Natural killer cell (primary cell): ENCODE data around the gene DNAH10. TPM values are rescaled to one million over a fixed set of nuclear protein-coding genes. Genes with fewer than 3 reads are reported as not detected.

ENCODE experiments used
- ATAC-seq, 3 donors: fragments of 150-1000 bp in 2 of 3; fragments of 200-7000 bp in 1 of 3; cut with Tn5 transposase; 1 replicate in 1 of 3; 2 replicates in 2 of 3; pipeline ENCODE4 v1.10.0; 2021; ENCODE audit warnings: mild to moderate bottlenecking in 2 of 3, moderate library complexity in 2 of 3
- DNase-seq, 2 donors: peaks; one replicate each; pipeline versions ENCODE4 v3.0.0 to v3.0.0-alpha.2; 2013 to 2021; ENCODE audit warnings: mixed read lengths in 1 of 2
- H3K27ac ChIP-seq: one replicate; pipeline ENCODE4 v1.5.1; 2013; ENCODE audit warnings: mild to moderate bottlenecking, low read length
- H3K27me3 ChIP-seq: one replicate; pipeline ENCODE4 v1.6.1; 2013; ENCODE audit warnings: low read length; ENCODE audit not compliant: control insufficient read depth, insufficient read depth
- H3K36me3 ChIP-seq: one replicate; pipeline ENCODE4 v1.6.1; 2013; ENCODE audit warnings: low read length; ENCODE audit not compliant: control insufficient read depth, insufficient read depth
- H3K4me1 ChIP-seq: one replicate; pipeline ENCODE4 v1.6.1; 2013; ENCODE audit warnings: low read length; ENCODE audit not compliant: control insufficient read depth, insufficient read depth
- H3K4me3 ChIP-seq: one replicate; pipeline ENCODE4 v1.5.1; 2013; ENCODE audit warnings: low read length
- H3K9me3 ChIP-seq: one replicate; pipeline ENCODE4 v1.6.1; 2013; ENCODE audit warnings: low read length; ENCODE audit not compliant: control insufficient read depth, insufficient read depth
- H3K27ac Mint-ChIP-seq, 2 donors: one replicate each; pipeline ENCODE4 v1.8.0; 2022; ENCODE audit warnings: mild to moderate bottlenecking in 2 of 2, mixed read lengths in 2 of 2, moderate library complexity in 1 of 2
- H3K27me3 Mint-ChIP-seq, 2 donors: one replicate each; pipeline ENCODE4 v1.8.0; 2022; ENCODE audit warnings: low read depth in 2 of 2, mixed read lengths in 2 of 2
- H3K36me3 Mint-ChIP-seq: one replicate; pipeline ENCODE4 v1.8.0; 2022; ENCODE audit warnings: mixed read lengths
- H3K4me1 Mint-ChIP-seq, 2 donors: one replicate each; pipeline ENCODE4 v1.8.0; 2022; ENCODE audit warnings: mixed read lengths in 2 of 2
- H3K4me3 Mint-ChIP-seq: one replicate; pipeline ENCODE4 v1.8.0; 2022; ENCODE audit warnings: mild to moderate bottlenecking, moderate library complexity, mixed read lengths
- H3K9me3 Mint-ChIP-seq, 2 donors: one replicate each; pipeline ENCODE4 v1.8.0; 2022; ENCODE audit warnings: mixed read lengths in 2 of 2
- CTCF ChIP-seq: fragments of 200-600 bp; IDR thresholded peaks from one replicate; pipeline ENCODE4 v1.8.0; 2022; ENCODE audit warnings: antibody characterized with exemption
- WGBS: methylation state at CpG from one replicate; pipeline ENCODE4 v1.1.7; 2013; ENCODE audit warnings: missing lambda C conversion rate; ENCODE audit not compliant: insufficient coverage; 5-methylcytosine and 5-hydroxymethylcytosine counted together
- intact Hi-C: fragments of 100-400 bp; cut with micrococcal nuclease; formaldehyde crosslinking; loops from one replicate; pipeline ENCODE4 v1.14.2; 2022
- total RNA-seq, 4 donors: library from RNA; stranded (reverse); fragments of 120-200 nt in 1 of 4; gene quantifications; one replicate each; pipeline versions ENCODE4 v1.2.3 to v1.2.4, GENCODE V29; 2013 to 2022

The DNAH10 gene
- total RNA-seq, 3 donors from 2014 or later (not counting 1 experiment from before 2014, with no cell fraction given): 0.43 to 1.7 (median 0.94) TPM

GRCh38 chr12:123956249-123956648, 194.1 kb downstream of the DNAH10 start:
- ATAC-seq (no peak), DNase-seq (no peak)
- H3K27me3 Mint-ChIP-seq: no peaks in the 10 kb centered on the region
- 98% methylated on average over 9 of the region's 9 CpGs for WGBS
- H3K36me3 Mint-ChIP-seq: no peaks in the 10 kb centered on the region
- intact Hi-C loops: no loop called here
- Histone ChIP-seq H3K36me3 (no peaks in the 10 kb centered on the region), H3K27me3 (no peaks in the 10 kb centered on the region), H3K4me1 (no peaks in the 10 kb centered on the region), H3K27ac (no peak overlapping the region), H3K9me3 (no peaks in the 10 kb centered on the region), H3K4me3 (no peak overlapping the region)
- H3K4me1 Mint-ChIP-seq: peaks cover 3 to 4% of the 10 kb centered on the region in 2 donors
- H3K4me3 Mint-ChIP-seq: no peak overlapping the region
- H3K27ac Mint-ChIP-seq: no peak overlapping the region
- no peak for TF ChIP-seq CTCF
- no peaks in the 10 kb centered on the region for H3K9me3 Mint-ChIP-seq

GRCh38 chr12:123957196-123957595, 195.1 kb downstream of the DNAH10 start:
- no peak for TF ChIP-seq CTCF
- H3K4me3 Mint-ChIP-seq: no peak overlapping the region

GRCh38 chr12:123958462-123958861, 196.4 kb downstream of the DNAH10 start:
- Mint-ChIP-seq H3K27me3 (no peaks in the 10 kb centered on the region), H3K9me3 (no peaks in the 10 kb centered on the region), H3K4me3 (no peak overlapping the region), H3K27ac (no peak overlapping the region), H3K4me1 (peaks cover 6 to 20% of the 10 kb centered on the region in 2 donors), H3K36me3 (no peaks in the 10 kb centered on the region)
- no peak overlapping the region for H3K27ac ChIP-seq
- TF ChIP-seq CTCF: no peak
- intact Hi-C loops: no loop called here
- DNase-seq (no peak), ATAC-seq (no peak)
- H3K9me3 ChIP-seq: no peaks in the 10 kb centered on the region
- H3K27me3 ChIP-seq: no peaks in the 10 kb centered on the region
- H3K4me3 ChIP-seq: no peak overlapping the region
- no peaks in the 10 kb centered on the region for H3K4me1 ChIP-seq
- H3K36me3 ChIP-seq: no peaks in the 10 kb centered on the region
- 92% methylated on average over 8 of the region's 8 CpGs for WGBS

More at GRCh38 chr12:123957196-123957595, 195.1 kb downstream of the DNAH10 start:
- Histone ChIP-seq H3K27me3 (no peaks in the 10 kb centered on the region), H3K9me3 (no peaks in the 10 kb centered on the region), H3K27ac (no peak overlapping the region), H3K4me3 (no peak overlapping the region), H3K36me3 (no peaks in the 10 kb centered on the region), H3K4me1 (no peaks in the 10 kb centered on the region)
- intact Hi-C loops: no loop called here
- no peaks in the 10 kb centered on the region for H3K36me3 Mint-ChIP-seq
- no peak overlapping the region for H3K27ac Mint-ChIP-seq
- H3K27me3 Mint-ChIP-seq: no peaks in the 10 kb centered on the region
- DNase-seq: no peak
- no peak for ATAC-seq
- no peaks in the 10 kb centered on the region for H3K9me3 Mint-ChIP-seq
- WGBS: 88% methylated on average over 3 of the region's 3 CpGs
- peaks cover 6 to 12% of the 10 kb centered on the region in 2 donors for H3K4me1 Mint-ChIP-seq

GRCh38 chr12:123958876-123959275, 196.8 kb downstream of the DNAH10 start:
- ATAC-seq (no peak), DNase-seq (no peak)
- Histone ChIP-seq H3K4me3 (no peak overlapping the region), H3K27ac (no peak overlapping the region), H3K4me1 (no peaks in the 10 kb centered on the region), H3K36me3 (no peaks in the 10 kb centered on the region), H3K27me3 (no peaks in the 10 kb centered on the region), H3K9me3 (no peaks in the 10 kb centered on the region)
- no peak overlapping the region for H3K4me3 Mint-ChIP-seq
- H3K4me1 Mint-ChIP-seq: peaks cover 6 to 21% of the 10 kb centered on the region in 2 donors
- no peaks in the 10 kb centered on the region for H3K36me3 Mint-ChIP-seq
- intact Hi-C loops: no loop called here
- no peaks in the 10 kb centered on the region for H3K27me3 Mint-ChIP-seq
- WGBS: 92% methylated on average over 9 of the region's 9 CpGs
- H3K27ac Mint-ChIP-seq: no peak overlapping the region
- no peak for TF ChIP-seq CTCF
- H3K9me3 Mint-ChIP-seq: no peaks in the 10 kb centered on the region
